Coronary artery (tissue), 2 donors: ENCODE measurements around the gene DNAH9.
A peak's percentile ranks its signal among the peaks of the same experiment; 100 is the strongest.

Source experiments
- DNase-seq: peaks from one replicate; pipeline ENCODE4 v3.0.0-alpha.2; 2017; ENCODE audit warnings: low spot score
- H3K27ac ChIP-seq, 2 donors: fragments of 200-600 bp; sonication (generic); one replicate each; pipeline ENCODE4 v1.5.1; 2016 to 2019
- H3K4me3 ChIP-seq: fragments of 200-600 bp; sonication (generic); 2 replicates; pipeline ENCODE4 v1.5.1; 2016; ENCODE audit warnings: mild to moderate bottlenecking, moderate library complexity
- TF ChIP-seq, protein P1 (sequence below): fragments of 200-600 bp; sonication (generic); IDR thresholded peaks from one replicate; pipeline ENCODE4 v1.5.1; 2019; ENCODE audit warnings: antibody characterized with exemption

The DNAH9 gene

DNA sequence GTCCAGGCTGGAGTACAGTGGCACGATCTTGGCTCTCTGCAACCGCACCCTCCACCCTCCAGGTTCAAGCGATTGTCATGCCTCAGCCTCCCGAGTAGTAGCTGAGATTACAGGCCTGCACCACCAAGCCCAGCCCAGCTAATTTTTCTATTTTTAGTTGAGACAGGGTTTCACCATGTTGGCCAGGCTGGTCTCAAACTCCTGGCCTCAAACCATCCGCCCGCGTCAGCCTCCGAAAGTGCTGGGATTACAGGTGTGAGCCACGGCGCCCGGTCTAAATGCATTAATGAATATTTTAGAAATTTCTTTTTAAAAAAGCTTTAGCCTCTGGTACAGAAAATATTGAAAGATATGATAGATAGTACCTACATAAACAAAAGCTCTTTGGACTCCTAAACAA is 95.0 kb downstream of the DNAH9 start:
- TF ChIP-seq, protein P1, sequence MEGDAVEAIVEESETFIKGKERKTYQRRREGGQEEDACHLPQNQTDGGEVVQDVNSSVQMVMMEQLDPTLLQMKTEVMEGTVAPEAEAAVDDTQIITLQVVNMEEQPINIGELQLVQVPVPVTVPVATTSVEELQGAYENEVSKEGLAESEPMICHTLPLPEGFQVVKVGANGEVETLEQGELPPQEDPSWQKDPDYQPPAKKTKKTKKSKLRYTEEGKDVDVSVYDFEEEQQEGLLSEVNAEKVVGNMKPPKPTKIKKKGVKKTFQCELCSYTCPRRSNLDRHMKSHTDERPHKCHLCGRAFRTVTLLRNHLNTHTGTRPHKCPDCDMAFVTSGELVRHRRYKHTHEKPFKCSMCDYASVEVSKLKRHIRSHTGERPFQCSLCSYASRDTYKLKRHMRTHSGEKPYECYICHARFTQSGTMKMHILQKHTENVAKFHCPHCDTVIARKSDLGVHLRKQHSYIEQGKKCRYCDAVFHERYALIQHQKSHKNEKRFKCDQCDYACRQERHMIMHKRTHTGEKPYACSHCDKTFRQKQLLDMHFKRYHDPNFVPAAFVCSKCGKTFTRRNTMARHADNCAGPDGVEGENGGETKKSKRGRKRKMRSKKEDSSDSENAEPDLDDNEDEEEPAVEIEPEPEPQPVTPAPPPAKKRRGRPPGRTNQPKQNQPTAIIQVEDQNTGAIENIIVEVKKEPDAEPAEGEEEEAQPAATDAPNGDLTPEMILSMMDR = no peak
- no peak overlapping the region for H3K4me3 ChIP-seq
- H3K27ac ChIP-seq = no peak overlapping the region
- DNase-seq = no peak

DNA sequence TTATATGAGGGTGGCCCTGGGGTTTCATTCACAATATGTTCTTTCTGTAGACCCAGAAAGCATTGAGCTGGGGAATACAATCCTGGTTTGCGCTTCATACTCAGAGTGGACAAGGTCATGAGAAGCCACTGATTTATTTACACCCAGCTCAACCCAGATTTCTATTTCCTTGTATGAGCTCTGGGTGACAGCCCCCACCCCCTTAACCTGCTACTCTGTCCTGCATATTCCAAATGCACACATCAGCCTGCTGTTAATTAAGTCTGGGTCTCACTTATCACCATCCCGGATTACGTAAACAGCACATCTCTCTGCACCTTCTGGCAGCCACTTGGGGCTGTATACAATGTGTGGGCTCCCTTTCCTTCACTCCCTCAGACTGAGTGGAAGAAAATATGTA is 102.4 kb downstream of the DNAH9 start:
- TF ChIP-seq, protein P1 = no peak

DNA sequence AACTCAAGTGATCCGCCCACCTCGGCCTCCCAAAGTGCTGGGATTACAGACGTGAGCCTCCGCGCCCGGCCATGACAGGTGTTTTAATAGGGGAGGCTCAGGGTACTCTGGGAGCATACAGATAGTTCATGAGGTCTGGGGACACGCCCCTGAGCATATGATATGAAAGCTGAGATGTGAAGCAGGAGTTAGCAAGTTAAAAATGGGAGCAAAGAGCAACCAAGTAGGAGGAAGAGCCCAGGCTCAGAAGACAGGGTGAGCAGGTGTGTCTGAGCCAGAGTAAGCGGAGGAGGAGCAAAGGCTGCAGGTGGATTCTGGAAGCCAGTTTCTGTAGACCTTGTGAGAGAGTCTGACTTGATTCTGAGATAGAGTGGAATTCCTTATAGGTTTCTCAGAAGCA is 103.6 kb downstream of the DNAH9 start:
- no peak for DNase-seq
- TF ChIP-seq, protein P1 = no peak
- no peak overlapping the region for H3K27ac ChIP-seq
- H3K4me3 ChIP-seq = no peak overlapping the region

More for the DNA sequence above, 102.4 kb downstream of the DNAH9 start:
- Histone ChIP-seq H3K4me3 (no peak overlapping the region), H3K27ac (no peak overlapping the region)
- DNase-seq = no peak

DNA sequence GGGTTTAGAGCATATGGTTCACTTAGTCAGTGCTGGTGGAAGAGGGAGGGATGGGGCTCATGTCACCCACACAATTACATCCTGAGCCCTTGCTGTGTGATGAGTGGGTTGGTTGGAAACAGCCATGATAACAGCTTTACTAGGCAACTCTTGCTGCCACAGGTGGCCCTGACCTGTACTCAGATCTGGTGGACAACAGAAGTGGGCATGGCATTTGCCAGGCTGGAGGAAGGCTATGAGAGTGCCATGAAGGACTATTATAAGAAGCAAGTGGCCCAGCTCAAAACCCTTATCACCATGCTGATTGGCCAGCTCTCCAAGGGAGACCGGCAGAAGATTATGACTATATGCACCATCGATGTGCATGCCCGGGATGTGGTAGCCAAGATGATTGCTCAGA is 105.8 kb downstream of the DNAH9 start:
- TF ChIP-seq, protein P1 = no peak
- no peak for DNase-seq
- Histone ChIP-seq H3K4me3 (no peak overlapping the region), H3K27ac (no peak overlapping the region)

DNA sequence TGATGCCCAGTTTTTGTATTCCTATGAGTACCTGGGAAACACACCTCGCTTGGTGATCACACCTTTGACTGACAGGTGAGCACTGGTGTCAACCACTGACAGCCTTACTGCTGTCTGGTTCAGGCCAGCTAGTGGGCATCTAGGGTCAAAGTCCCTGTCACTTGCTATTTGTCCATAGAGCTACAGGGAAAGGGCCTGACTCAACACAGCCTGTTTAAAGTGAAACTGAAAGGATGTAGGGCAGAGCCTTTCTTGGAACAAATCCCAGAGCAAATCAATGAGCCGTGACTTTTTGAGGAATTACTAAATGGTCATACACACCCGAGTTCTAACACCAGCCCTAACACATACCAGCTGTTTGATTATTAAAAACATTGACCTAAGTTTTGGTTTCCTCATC is 106.8 kb downstream of the DNAH9 start:
- Histone ChIP-seq H3K27ac (no peak overlapping the region), H3K4me3 (peak overlapping the region; percentile 45)
- TF ChIP-seq, protein P1 = no peak
- no peak for DNase-seq

DNA sequence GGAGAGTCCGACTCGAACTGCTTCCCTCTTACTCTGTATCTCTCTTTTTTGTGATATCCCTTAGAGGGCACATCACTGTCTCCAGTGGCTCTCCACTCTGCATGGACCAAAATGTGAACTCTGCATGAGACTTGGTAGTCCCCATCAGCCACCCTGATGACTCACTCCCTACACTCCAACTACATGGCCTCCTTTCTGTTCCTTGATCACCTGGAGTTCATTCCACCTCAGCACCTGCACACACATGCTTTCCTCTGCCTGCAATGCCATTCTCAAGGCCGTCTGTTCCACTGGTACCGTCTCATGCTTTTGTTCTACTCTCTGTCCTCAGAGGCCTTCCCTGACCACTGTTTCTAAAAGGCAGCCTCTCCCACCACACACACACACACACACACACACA is 109.3 kb downstream of the DNAH9 start:
- Histone ChIP-seq H3K4me3 (no peak overlapping the region), H3K27ac (no peak overlapping the region)
- TF ChIP-seq, protein P1 = no peak
- no peak for DNase-seq

DNA sequence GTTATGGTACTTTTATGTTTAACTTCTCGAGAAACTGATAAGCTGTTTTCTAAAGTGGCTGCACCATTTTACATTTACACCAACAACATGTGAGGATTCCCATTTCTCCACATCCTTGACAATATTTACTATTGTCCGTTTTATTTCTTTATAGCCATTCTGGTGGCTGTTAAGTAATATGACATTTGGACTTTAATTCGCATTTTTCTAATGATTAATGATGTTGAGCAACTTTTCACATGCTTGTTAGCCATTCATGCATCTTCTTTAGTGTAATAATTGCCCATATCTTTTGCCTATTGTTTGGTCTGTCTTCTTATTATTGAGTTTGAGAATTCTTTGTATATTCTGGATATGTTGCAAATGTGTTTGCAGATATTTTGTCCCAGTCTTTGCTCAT is 114.2 kb downstream of the DNAH9 start:
- DNase-seq = no peak
- TF ChIP-seq, protein P1 = no peak
- no peak overlapping the region for H3K27ac ChIP-seq

More for the DNA sequence above, 114.2 kb downstream of the DNAH9 start:
- H3K4me3 ChIP-seq = no peak overlapping the region
